ENCODE measurements around the gene ADRA2B.

Gene ADRA2B

GRCh38 chr2:96092951-96093350 lies 23.4 kb downstream of the ADRA2B start:
- DNase-seq (ENCODE audit: low spot score): no peak
- no peak for TF ChIP-seq CTCF (IDR thresholded peaks at IDR 0.05; ENCODE audit: extremely low read depth, insufficient read depth, missing control alignments)
- in situ Hi-C loops (cut with MboI; ENCODE audit: low pct_unique_long_range_greater_than_20kb, low sequenced_read_pairs, unreplicated experiment): no loop called here

- no peak for DNase-seq (ENCODE audit: low spot score)
- in situ Hi-C loops (cut with MboI; ENCODE audit: low pct_unique_long_range_greater_than_20kb, low sequenced_read_pairs, unreplicated experiment): no loop called here
- no peak for TF ChIP-seq CTCF (IDR thresholded peaks at IDR 0.05; ENCODE audit: extremely low read depth, insufficient read depth, missing control alignments)
These were observed 23.8 kb downstream of the ADRA2B start for GRCh38 chr2:96092573-96092877.

GRCh38 chr2:96091711-96092572 lies 24.4 kb downstream of the ADRA2B start:
- in situ Hi-C loops (cut with MboI; ENCODE audit: low pct_unique_long_range_greater_than_20kb, low sequenced_read_pairs, unreplicated experiment): no loop called here
- DNase-seq (ENCODE audit: low spot score): no peak
- TF ChIP-seq CTCF (IDR thresholded peaks at IDR 0.05; ENCODE audit: extremely low read depth, insufficient read depth, missing control alignments): no peak

GRCh38 chr2:96091141-96091710 lies 25.1 kb downstream of the ADRA2B start:
- no peak for DNase-seq (ENCODE audit: low spot score)
- in situ Hi-C loops (cut with MboI; ENCODE audit: low pct_unique_long_range_greater_than_20kb, low sequenced_read_pairs, unreplicated experiment): no loop called here
- TF ChIP-seq CTCF (IDR thresholded peaks at IDR 0.05; ENCODE audit: extremely low read depth, insufficient read depth, missing control alignments): no peak

- no peak for DNase-seq (ENCODE audit: low spot score)
- TF ChIP-seq CTCF (IDR thresholded peaks at IDR 0.05; ENCODE audit: extremely low read depth, insufficient read depth, missing control alignments): no peak
- in situ Hi-C loops (cut with MboI; ENCODE audit: low pct_unique_long_range_greater_than_20kb, low sequenced_read_pairs, unreplicated experiment): no loop called here
These were observed 26.0 kb downstream of the ADRA2B start for GRCh38 chr2:96090196-96090926.

- in situ Hi-C loops (cut with MboI; ENCODE audit: low pct_unique_long_range_greater_than_20kb, low sequenced_read_pairs, unreplicated experiment): no loop called here
- no peak for TF ChIP-seq CTCF (IDR thresholded peaks at IDR 0.05; ENCODE audit: extremely low read depth, insufficient read depth, missing control alignments)
- DNase-seq (ENCODE audit: low spot score): no peak
These were observed 26.8 kb downstream of the ADRA2B start for GRCh38 chr2:96089356-96090195.
